HG03432 (cell line): ENCODE results near the gene SHLD1.
"Not testable (repeated sequence)": the region's sequence is repeated elsewhere in the genome, so short reads cannot be mapped to it uniquely, and the experiment has no call there.

ENCODE experiments used
- ATAC-seq: cut with Tn5 transposase; IDR thresholded peaks from one replicate; pipeline ENCODE4 v1.9.1; 2021; ENCODE audit warnings: mild to moderate bottlenecking, moderate library complexity; ENCODE audit not compliant: unreplicated experiment

Gene SHLD1

GRCh38 chr20:5779071-5779900 lies 29.1 kb downstream of the SHLD1 start:
- no peak for ATAC-seq

GRCh38 chr20:5780846-5781217 lies 30.6 kb downstream of the SHLD1 start:
- ATAC-seq = peak; percentile 58

DNA sequence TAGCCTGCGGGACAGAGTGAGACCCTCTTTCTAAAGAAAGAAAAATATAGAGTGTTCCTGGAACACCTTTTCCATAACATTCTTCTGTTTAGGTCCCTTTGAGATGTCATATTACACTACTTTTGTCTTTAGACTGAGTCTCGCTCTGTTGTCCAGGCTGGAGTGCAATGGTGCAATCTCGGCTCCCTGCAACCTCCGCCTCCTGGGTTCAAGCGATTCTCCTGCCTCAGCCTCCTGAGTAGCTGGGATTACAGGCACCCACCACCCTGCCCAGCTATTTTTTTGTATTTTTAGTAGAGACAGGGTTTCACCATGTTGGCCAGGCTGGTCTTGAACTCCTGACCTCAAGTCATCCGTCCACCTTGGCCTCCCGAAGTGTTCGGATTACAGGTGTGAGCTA lies 31.2 kb downstream of the SHLD1 start:
- not testable (repeated sequence) for ATAC-seq

DNA sequence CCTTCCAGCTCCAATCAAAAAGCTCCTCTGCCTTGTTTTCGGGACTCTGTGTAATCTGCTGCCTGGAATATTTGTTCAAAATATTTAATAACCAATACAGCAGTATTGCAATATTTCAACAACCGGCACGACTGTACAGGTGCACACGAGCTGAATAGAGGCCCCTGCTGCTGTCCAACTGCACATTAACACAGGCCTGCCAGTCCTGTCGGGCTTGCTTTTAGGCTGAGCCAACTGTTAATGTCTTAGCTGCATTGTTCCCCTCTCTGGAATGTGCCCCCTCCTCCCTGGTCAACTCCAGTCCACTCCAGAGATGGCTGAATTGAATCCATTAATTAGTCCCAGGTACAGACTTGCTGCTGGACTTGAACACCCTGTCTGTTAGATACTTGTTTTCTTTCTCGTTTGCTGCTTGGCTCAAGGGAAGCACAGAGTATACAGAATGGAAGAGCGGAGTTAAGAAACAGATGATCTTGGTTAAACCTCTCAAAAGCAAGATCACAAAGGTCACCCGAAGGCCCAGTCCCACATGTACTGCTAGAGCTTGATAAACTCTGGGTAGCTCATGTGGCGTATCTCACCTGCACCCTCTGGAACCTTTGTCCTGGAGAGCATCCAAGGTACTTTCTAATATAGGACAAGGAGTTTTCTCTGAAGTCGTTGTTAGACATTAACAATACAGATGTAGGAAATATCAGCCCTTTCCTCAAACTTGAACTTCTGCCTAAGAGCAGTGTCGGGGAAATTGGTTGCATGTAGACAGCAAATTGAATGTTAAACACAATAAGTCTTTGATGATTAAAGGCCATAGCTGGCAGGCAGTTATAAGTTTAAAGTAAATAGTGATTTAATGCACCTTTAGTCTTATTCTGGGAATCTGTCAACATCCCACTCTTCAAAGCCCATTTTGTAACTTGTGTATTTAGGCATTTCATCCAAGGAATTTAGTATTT lies 31.9 kb downstream of the SHLD1 start:
- no peak for ATAC-seq

- no peak for ATAC-seq
Observed at GRCh38 chr20:5784735-5785134, 34.5 kb downstream of the SHLD1 start.

DNA sequence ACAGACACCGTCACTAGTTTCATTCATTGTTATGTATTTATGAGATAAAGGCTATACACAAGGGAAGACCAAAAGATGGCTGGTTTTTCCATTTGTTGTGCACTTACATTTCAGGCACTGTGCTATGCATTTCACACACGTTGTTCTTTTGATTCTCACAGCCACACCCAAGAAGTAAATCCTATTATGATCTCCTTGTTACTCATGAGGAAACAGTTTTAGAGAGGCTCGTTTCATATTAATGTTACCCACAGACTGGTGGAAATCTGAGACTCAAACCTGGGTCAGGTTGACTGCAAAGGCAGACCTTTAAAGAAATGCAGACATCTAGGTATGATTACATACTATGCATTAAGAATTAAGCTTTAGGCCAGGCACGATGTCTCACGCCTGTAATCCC lies 34.9 kb downstream of the SHLD1 start:
- no peak for ATAC-seq

DNA sequence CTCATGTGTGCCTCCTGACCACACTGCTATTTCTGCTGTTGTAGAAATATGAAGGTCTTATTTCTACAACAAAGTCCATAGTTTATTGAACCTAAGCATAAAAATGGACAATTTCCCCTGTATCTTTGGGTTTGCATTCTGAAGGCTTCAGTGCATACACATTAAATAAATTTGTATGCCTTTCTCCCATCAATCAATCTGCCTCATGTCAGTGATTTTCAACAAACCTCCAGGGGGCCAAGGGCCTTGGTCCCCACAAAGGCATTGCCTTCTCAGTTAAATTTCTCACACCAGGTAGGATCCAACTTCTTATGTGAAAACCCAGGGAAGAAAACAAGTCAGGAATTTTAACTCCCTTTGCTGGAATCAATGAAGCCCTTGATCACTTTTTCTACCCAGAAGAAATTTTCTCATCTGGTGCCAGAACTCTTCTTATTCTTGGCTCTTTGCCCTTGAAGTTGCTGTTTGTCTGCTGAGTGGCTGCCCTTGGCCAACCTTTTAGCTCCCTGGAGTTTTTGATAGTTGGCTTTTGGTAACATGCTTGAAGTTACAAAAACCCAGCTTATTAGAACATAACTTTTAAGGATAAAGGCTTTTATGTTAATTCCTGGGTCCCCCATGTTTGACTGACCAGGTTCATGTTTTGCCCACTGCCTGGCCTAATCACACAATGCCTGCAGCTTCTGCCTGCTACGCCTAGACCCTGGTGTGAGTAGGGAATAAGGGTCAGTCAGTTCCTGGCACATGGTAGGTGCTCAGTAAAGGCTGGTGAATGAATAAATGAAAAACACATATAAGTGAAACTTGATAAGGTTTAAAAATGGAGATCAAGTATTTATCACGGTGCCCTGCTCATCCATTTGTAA lies 37.0 kb downstream of the SHLD1 start:
- ATAC-seq = no peak

DNA sequence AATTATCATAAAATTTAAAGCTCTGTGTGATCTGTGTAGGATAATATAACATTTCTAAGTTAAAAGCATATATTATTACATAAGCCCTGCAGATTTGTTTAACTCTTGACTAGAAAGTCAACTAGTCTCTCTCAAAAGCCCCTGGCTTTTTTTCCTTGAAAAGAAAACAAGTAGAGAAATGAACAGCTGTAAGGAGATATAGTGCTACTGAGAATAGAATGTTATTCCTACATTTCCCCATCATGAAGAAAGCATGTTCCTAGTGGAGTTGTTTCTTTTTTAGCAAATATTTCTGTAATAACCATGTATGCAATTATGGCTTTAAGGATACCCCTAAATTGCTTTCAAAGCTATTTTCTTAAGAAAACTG lies 37.6 kb downstream of the SHLD1 start:
- ATAC-seq = no peak

DNA sequence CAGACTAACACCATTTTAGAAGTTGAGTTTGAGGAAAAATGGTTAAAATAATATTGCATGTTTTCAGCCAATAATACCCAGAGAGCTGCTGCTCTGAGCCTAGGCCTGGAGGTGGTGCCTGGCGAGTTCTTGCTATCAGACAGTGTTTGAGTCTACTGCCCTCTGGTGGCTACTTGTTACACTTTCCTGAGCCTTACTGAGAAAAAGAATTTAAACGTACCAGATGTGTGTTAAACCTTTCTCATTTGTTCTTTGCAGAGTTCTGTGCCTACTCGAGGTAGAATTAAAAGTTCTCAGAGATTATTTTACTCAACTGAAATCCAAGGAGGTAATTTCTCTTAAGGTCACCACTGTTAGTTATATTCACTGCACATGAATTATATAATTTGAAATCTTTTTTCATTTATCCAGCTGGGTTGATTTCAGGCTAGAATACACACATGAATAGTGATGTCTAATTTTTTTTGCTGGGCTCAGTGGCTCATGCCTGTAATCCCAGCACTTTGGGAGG lies 38.2 kb downstream of the SHLD1 start:
- ATAC-seq = peak; percentile 67

- ATAC-seq = no peak
Observed at GRCh38 chr20:5789827-5790226, 39.6 kb downstream of the SHLD1 start.

- ATAC-seq = no peak
Observed at GRCh38 chr20:5793916-5794315, 43.7 kb downstream of the SHLD1 start.

DNA sequence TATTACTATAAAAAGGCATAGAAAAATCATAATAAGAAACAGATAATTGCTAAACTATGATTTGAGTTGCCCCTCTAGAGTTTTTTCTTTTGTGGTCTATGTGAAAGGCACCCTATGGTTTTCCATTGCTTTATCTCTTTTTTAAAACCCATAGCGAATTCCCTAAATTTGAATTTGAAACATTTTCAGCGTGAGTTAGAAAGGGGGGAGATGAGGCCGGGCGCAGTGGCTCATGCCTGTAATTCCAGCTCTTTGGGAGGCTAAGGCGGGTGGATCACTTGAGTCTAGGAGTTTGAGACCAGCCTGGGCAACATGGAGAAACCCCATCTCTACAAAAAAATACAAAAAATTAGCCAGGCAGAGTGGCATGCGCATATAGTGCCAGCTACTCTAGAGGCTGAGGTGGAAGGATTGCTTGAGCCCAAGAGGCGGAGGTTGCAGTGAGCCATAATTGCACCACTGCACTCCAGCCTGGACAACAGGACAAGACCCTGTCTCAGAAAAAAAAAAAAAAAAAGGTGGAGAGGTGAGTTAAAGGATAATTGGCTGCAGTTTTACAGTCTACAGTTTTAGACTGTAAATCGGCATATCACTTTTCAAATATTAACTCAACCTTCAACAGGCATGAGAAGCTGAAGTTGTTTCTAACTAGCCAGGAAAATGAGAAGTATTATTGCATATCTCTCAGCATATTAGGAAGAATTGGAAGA lies 46.3 kb downstream of the SHLD1 start:
- ATAC-seq = no peak

GRCh38 chr20:5797165-5797564 lies 47.0 kb downstream of the SHLD1 start:
- ATAC-seq = no peak

GRCh38 chr20:5797843-5798462 lies 47.8 kb downstream of the SHLD1 start:
- peak; percentile 96 for ATAC-seq

DNA sequence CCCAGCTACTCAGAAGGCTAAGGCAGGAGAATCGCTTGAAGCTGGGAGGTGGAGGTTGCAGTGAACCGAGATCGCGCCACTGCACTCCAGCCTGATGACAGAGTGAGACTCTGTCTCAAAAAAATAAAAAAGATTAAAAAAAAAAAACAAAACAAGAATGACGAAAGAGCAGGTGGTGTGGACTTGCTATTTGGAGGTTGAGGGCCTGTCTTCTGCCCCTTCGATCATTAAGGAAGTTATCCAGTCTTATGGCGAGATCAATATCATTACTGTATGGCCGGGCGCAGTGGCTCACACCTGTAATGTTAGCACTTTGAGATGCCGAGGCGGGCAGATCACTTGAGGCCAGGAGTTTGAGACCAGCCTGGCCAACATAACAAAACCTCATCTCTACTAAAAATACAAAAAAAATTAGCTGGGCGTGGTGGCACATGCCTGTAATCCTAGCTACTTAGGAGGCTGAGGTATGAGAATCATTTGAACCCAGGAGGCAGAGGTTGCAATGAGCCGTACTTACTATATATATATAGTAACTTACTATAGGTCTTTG lies 53.6 kb downstream of the SHLD1 start:
- ATAC-seq = not testable (repeated sequence)

DNA sequence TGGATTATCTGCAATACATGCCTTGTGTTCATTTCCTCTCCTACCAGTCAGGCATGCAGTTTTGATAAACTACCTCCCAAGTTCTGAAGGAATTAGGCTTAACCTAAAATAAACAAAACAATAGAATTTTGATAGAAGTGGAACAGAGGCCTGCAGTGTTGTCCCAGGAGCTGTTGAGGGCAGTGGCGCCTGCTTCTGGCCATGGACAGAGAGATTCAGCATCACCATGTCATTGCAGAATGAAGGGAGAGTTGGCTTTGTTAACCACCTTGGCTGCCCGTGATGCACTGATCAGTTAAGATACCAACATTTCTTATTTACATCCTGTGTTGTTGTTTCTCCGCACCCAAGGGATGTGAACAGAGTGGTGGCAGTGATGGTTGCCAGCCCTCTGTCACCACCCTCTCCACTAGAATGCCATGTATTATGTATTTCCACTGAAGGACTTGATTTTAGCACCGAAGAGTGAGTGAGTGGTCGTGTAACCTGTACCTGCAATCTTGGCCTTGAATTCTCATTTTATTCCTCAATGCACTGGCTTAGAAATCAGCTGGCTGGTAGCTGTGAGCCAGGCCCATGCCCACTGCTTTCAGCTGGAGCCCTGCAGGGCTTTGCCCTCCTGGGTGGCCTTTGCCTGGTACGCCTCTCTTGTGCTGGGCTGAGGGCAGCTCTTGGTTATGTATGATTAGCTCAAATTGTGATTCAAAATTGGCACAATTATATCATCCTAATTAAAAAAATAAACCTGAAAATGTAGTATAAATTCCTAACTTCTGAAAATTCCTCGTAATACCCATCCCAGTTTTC lies 56.5 kb downstream of the SHLD1 start:
- ATAC-seq = no peak

DNA sequence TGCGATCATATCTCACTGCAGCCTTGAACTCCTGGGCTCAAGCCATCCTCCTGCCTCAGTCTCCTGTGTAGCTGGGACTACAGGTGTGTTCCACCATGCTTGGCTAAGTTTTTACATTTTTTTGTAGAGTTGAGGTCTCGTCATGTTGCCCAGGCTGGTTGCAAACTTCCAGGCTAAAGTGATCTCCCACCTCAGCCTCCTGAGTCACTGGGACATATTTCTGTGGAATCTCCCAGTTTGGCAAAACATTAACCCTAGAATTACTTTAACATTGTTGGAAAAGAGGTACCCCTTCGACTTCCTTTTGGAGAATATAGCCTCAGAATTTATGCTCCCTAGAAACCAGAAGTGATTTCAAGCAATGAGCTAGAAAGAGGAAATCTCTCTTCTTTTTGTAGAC lies 57.2 kb downstream of the SHLD1 start:
- no peak for ATAC-seq

- no peak for ATAC-seq
Observed at GRCh38 chr20:5808901-5809300, 58.7 kb downstream of the SHLD1 start.

GRCh38 chr20:5809495-5809894 lies 59.3 kb downstream of the SHLD1 start:
- ATAC-seq = no peak
